Measurements from ENCODE around the gene CCL20.

CCL20 gene

GRCh38 chr2:227818675-227819397 is 5.2 kb downstream of the CCL20 start:
- H3K36me3 ChIP-seq (ENCODE audit: control insufficient read depth, low read length): no peaks in the 10 kb centered on the region
- no peaks in the 10 kb centered on the region for H3K79me2 ChIP-seq (ENCODE audit: control insufficient read depth, low read length)
- H3K9me3 ChIP-seq (ENCODE audit: control insufficient read depth, insufficient read depth, low read length): no peaks in the 10 kb centered on the region
- no peaks in the 10 kb centered on the region for H3F3A ChIP-seq (ENCODE audit: control insufficient read depth, insufficient read depth)
- TF ChIP-seq EZH2phosphoT487 (IDR thresholded peaks at IDR 0.05; ENCODE audit: borderline replicate concordance, low read length) (no peak), CTCF (IDR thresholded peaks at IDR 0.05; ENCODE audit: low read depth, low read length, poor library complexity, severe bottlenecking) (no peak)
- H3K27ac ChIP-seq (ENCODE audit: low read depth, low read length): no peak overlapping the region
- no peaks in the 10 kb centered on the region for H4K20me1 ChIP-seq (ENCODE audit: control insufficient read depth, insufficient read depth, low read depth, low read length)
- no peaks in the 10 kb centered on the region for H3K27me3 ChIP-seq (ENCODE audit: control insufficient read depth, low read length)
- no peaks in the 10 kb centered on the region for H3K9me2 ChIP-seq (replicated peaks; ENCODE audit: control insufficient read depth, low read length)
- no peaks in the 10 kb centered on the region for H3K4me1 ChIP-seq (ENCODE audit: control insufficient read depth, low read length)
- H3K4me3 ChIP-seq (ENCODE audit: low read length): no peak overlapping the region
- no peak overlapping the region for H3K4me2 ChIP-seq (ENCODE audit: low read length)

GRCh38 chr2:227819398-227819697 is 5.7 kb downstream of the CCL20 start:
- no peak overlapping the region for H3K27ac ChIP-seq (ENCODE audit: low read depth, low read length)
- no peaks in the 10 kb centered on the region for H3K79me2 ChIP-seq (ENCODE audit: control insufficient read depth, low read length)
- H3K4me3 ChIP-seq (ENCODE audit: low read length): no peak overlapping the region
- H3K9me3 ChIP-seq (ENCODE audit: control insufficient read depth, insufficient read depth, low read length): no peaks in the 10 kb centered on the region
- H3K27me3 ChIP-seq (ENCODE audit: control insufficient read depth, low read length): no peaks in the 10 kb centered on the region
- H3F3A ChIP-seq (ENCODE audit: control insufficient read depth, insufficient read depth): no peaks in the 10 kb centered on the region
- H3K9me2 ChIP-seq (replicated peaks; ENCODE audit: control insufficient read depth, low read length): no peaks in the 10 kb centered on the region
- no peak overlapping the region for H3K4me2 ChIP-seq (ENCODE audit: low read length)
- H3K4me1 ChIP-seq (ENCODE audit: control insufficient read depth, low read length): no peaks in the 10 kb centered on the region
- no peaks in the 10 kb centered on the region for H3K36me3 ChIP-seq (ENCODE audit: control insufficient read depth, low read length)
- TF ChIP-seq CTCF (IDR thresholded peaks at IDR 0.05; ENCODE audit: low read depth, low read length, poor library complexity, severe bottlenecking) (no peak), EZH2phosphoT487 (IDR thresholded peaks at IDR 0.05; ENCODE audit: borderline replicate concordance, low read length) (no peak)
- H4K20me1 ChIP-seq (ENCODE audit: control insufficient read depth, insufficient read depth, low read depth, low read length): no peaks in the 10 kb centered on the region

- Histone ChIP-seq H3K4me2 (ENCODE audit: low read length) (no peak overlapping the region), H4K20me1 (ENCODE audit: control insufficient read depth, insufficient read depth, low read depth, low read length) (no peaks in the 10 kb centered on the region), H3K27ac (ENCODE audit: low read depth, low read length) (no peak overlapping the region)
Measured at GRCh38 chr2:227821043-227821942, 7.7 kb downstream of the CCL20 start.

More at GRCh38 chr2:227821043-227821942, 7.7 kb downstream of the CCL20 start:
- H3K79me2 ChIP-seq (ENCODE audit: control insufficient read depth, low read length): no peaks in the 10 kb centered on the region
- TF ChIP-seq CTCF (IDR thresholded peaks at IDR 0.05; ENCODE audit: low read depth, low read length, poor library complexity, severe bottlenecking): no peak
- TF ChIP-seq EZH2phosphoT487 (IDR thresholded peaks at IDR 0.05; ENCODE audit: borderline replicate concordance, low read length): no peak
- H3F3A ChIP-seq (ENCODE audit: control insufficient read depth, insufficient read depth): no peaks in the 10 kb centered on the region
- H3K36me3 ChIP-seq (ENCODE audit: control insufficient read depth, low read length): no peaks in the 10 kb centered on the region
- H3K9me3 ChIP-seq (ENCODE audit: control insufficient read depth, insufficient read depth, low read length): no peaks in the 10 kb centered on the region
- H3K4me3 ChIP-seq (ENCODE audit: low read length): no peak overlapping the region
- no peaks in the 10 kb centered on the region for H3K27me3 ChIP-seq (ENCODE audit: control insufficient read depth, low read length)
- no peaks in the 10 kb centered on the region for H3K9me2 ChIP-seq (replicated peaks; ENCODE audit: control insufficient read depth, low read length)
- H3K4me1 ChIP-seq (ENCODE audit: control insufficient read depth, low read length): no peaks in the 10 kb centered on the region

All from DOHH2 (cell line).